ENCODE results near the gene NRIP2.

The NRIP2 gene

GRCh38 chr12:2860170-2860569 is 25.3 kb upstream of the NRIP2 start:
- Histone ChIP-seq H3K9ac (ENCODE audit: low read depth in 1 of 2, low read length in 2 of 2) (no peak overlapping the region), H3K27ac (ENCODE audit: low read depth, low read length) (no peak overlapping the region), H3K4me3 (ENCODE audit: low read depth in 1 of 2, low read length in 2 of 2) (no peak overlapping the region), H3K27me3 (ENCODE audit: control insufficient read depth in 1 of 2, insufficient read depth in 2 of 2, low read length in 2 of 2) (no peaks in the 10 kb centered on the region), H3K9me3 (ENCODE audit: control insufficient read depth in 1 of 2, low read length in 2 of 2) (no peaks in the 10 kb centered on the region), H3K36me3 (ENCODE audit: control insufficient read depth in 1 of 2, insufficient read depth in 2 of 2, low read length in 2 of 2) (peaks cover 11 to 33% of the 10 kb centered on the region in 2 donors), H3K4me1 (ENCODE audit: control insufficient read depth in 1 of 2, insufficient read depth in 2 of 2, low read length in 2 of 2) (peaks cover 20% of the 10 kb centered on the region in 2 donors)

- Histone ChIP-seq H3K9ac (ENCODE audit: low read depth in 1 of 2, low read length in 2 of 2) (no peak overlapping the region), H3K27me3 (ENCODE audit: control insufficient read depth in 1 of 2, insufficient read depth in 2 of 2, low read length in 2 of 2) (no peaks in the 10 kb centered on the region), H3K9me3 (ENCODE audit: control insufficient read depth in 1 of 2, low read length in 2 of 2) (no peaks in the 10 kb centered on the region), H3K36me3 (ENCODE audit: control insufficient read depth in 1 of 2, insufficient read depth in 2 of 2, low read length in 2 of 2) (peaks cover 11 to 22% of the 10 kb centered on the region in 2 donors), H3K4me3 (ENCODE audit: low read depth in 1 of 2, low read length in 2 of 2) (no peak overlapping the region), H3K4me1 (ENCODE audit: control insufficient read depth in 1 of 2, insufficient read depth in 2 of 2, low read length in 2 of 2) (peaks cover 28 to 30% of the 10 kb centered on the region in 2 donors), H3K27ac (ENCODE audit: low read depth, low read length) (no peak overlapping the region)
Measured at GRCh38 chr12:2858944-2859421, 24.1 kb upstream of the NRIP2 start.

GRCh38 chr12:2858334-2858733 is 23.5 kb upstream of the NRIP2 start:
- peaks cover 28 to 30% of the 10 kb centered on the region in 2 donors for H3K4me1 ChIP-seq (ENCODE audit: control insufficient read depth in 1 of 2, insufficient read depth in 2 of 2, low read length in 2 of 2)
- H3K27ac ChIP-seq (ENCODE audit: low read depth, low read length) = no peak overlapping the region

GRCh38 chr12:2857576-2857975 is 22.7 kb upstream of the NRIP2 start:
- Histone ChIP-seq H3K4me3 (ENCODE audit: low read depth in 1 of 2, low read length in 2 of 2) (no peak overlapping the region), H3K36me3 (ENCODE audit: control insufficient read depth in 1 of 2, insufficient read depth in 2 of 2, low read length in 2 of 2) (peaks cover 11 to 17% of the 10 kb centered on the region in 2 donors), H3K9ac (ENCODE audit: low read depth in 1 of 2, low read length in 2 of 2) (no peak overlapping the region), H3K9me3 (ENCODE audit: control insufficient read depth in 1 of 2, low read length in 2 of 2) (no peaks in the 10 kb centered on the region), H3K27me3 (ENCODE audit: control insufficient read depth in 1 of 2, insufficient read depth in 2 of 2, low read length in 2 of 2) (no peaks in the 10 kb centered on the region), H3K4me1 (ENCODE audit: control insufficient read depth in 1 of 2, insufficient read depth in 2 of 2, low read length in 2 of 2) (peaks cover 28 to 30% of the 10 kb centered on the region in 2 donors), H3K27ac (ENCODE audit: low read depth, low read length) (no peak overlapping the region)

More at GRCh38 chr12:2858334-2858733, 23.5 kb upstream of the NRIP2 start:
- Histone ChIP-seq H3K9me3 (ENCODE audit: control insufficient read depth in 1 of 2, low read length in 2 of 2) (no peaks in the 10 kb centered on the region), H3K9ac (ENCODE audit: low read depth in 1 of 2, low read length in 2 of 2) (no peak overlapping the region), H3K36me3 (ENCODE audit: control insufficient read depth in 1 of 2, insufficient read depth in 2 of 2, low read length in 2 of 2) (peaks cover 11 to 22% of the 10 kb centered on the region in 2 donors), H3K27me3 (ENCODE audit: control insufficient read depth in 1 of 2, insufficient read depth in 2 of 2, low read length in 2 of 2) (no peaks in the 10 kb centered on the region), H3K4me3 (ENCODE audit: low read depth in 1 of 2, low read length in 2 of 2) (no peak overlapping the region)

GRCh38 chr12:2857021-2857431 is 22.2 kb upstream of the NRIP2 start, which contains the start of gene TEX52:
Gene TEX52 (minus strand): TSS chr12:2857039. CDS start chr12:2857026, 13 bp downstream.
- Histone ChIP-seq H3K9me3 (ENCODE audit: control insufficient read depth in 1 of 2, low read length in 2 of 2) (no peaks in the 10 kb centered on the region), H3K36me3 (ENCODE audit: control insufficient read depth in 1 of 2, insufficient read depth in 2 of 2, low read length in 2 of 2) (peaks cover 11 to 17% of the 10 kb centered on the region in 2 donors), H3K9ac (ENCODE audit: low read depth in 1 of 2, low read length in 2 of 2) (no peak within 1 kb of the TSS), H3K27ac (ENCODE audit: low read depth, low read length) (no peak within 1 kb of the TSS), H3K4me1 (ENCODE audit: control insufficient read depth in 1 of 2, insufficient read depth in 2 of 2, low read length in 2 of 2) (peaks cover 28 to 30% of the 10 kb centered on the region in 2 donors), H3K27me3 (ENCODE audit: control insufficient read depth in 1 of 2, insufficient read depth in 2 of 2, low read length in 2 of 2) (no peaks in the 10 kb centered on the region), H3K4me3 (ENCODE audit: low read depth in 1 of 2, low read length in 2 of 2) (no peak within 1 kb of the TSS)

GRCh38 chr12:2856051-2856450 is 21.2 kb upstream of the NRIP2 start:
- Histone ChIP-seq H3K9ac (ENCODE audit: low read depth in 1 of 2, low read length in 2 of 2) (no peak overlapping the region), H3K9me3 (ENCODE audit: control insufficient read depth in 1 of 2, low read length in 2 of 2) (no peaks in the 10 kb centered on the region), H3K4me1 (ENCODE audit: control insufficient read depth in 1 of 2, insufficient read depth in 2 of 2, low read length in 2 of 2) (peaks cover 28 to 30% of the 10 kb centered on the region in 2 donors), H3K27ac (ENCODE audit: low read depth, low read length) (no peak overlapping the region), H3K27me3 (ENCODE audit: control insufficient read depth in 1 of 2, insufficient read depth in 2 of 2, low read length in 2 of 2) (no peaks in the 10 kb centered on the region), H3K4me3 (ENCODE audit: low read depth in 1 of 2, low read length in 2 of 2) (no peak overlapping the region), H3K36me3 (ENCODE audit: control insufficient read depth in 1 of 2, insufficient read depth in 2 of 2, low read length in 2 of 2) (peaks cover 11 to 17% of the 10 kb centered on the region in 2 donors)

GRCh38 chr12:2855546-2855945 is 20.7 kb upstream of the NRIP2 start:
- Histone ChIP-seq H3K9ac (ENCODE audit: low read depth in 1 of 2, low read length in 2 of 2) (no peak overlapping the region), H3K4me1 (ENCODE audit: control insufficient read depth in 1 of 2, insufficient read depth in 2 of 2, low read length in 2 of 2) (peaks cover 28 to 30% of the 10 kb centered on the region in 2 donors), H3K4me3 (ENCODE audit: low read depth in 1 of 2, low read length in 2 of 2) (no peak overlapping the region), H3K9me3 (ENCODE audit: control insufficient read depth in 1 of 2, low read length in 2 of 2) (no peaks in the 10 kb centered on the region), H3K36me3 (ENCODE audit: control insufficient read depth in 1 of 2, insufficient read depth in 2 of 2, low read length in 2 of 2) (peaks cover 11 to 17% of the 10 kb centered on the region in 2 donors), H3K27me3 (ENCODE audit: control insufficient read depth in 1 of 2, insufficient read depth in 2 of 2, low read length in 2 of 2) (no peaks in the 10 kb centered on the region), H3K27ac (ENCODE audit: low read depth, low read length) (no peak overlapping the region)

- Histone ChIP-seq H3K27me3 (ENCODE audit: control insufficient read depth in 1 of 2, insufficient read depth in 2 of 2, low read length in 2 of 2) (no peaks in the 10 kb centered on the region), H3K4me1 (ENCODE audit: control insufficient read depth in 1 of 2, insufficient read depth in 2 of 2, low read length in 2 of 2) (peaks cover 28 to 31% of the 10 kb centered on the region in 2 donors), H3K4me3 (ENCODE audit: low read depth in 1 of 2, low read length in 2 of 2) (peak overlapping the region in 1 of 2 donors; percentile 29), H3K36me3 (ENCODE audit: control insufficient read depth in 1 of 2, insufficient read depth in 2 of 2, low read length in 2 of 2) (peaks cover 11 to 17% of the 10 kb centered on the region in 2 donors), H3K27ac (ENCODE audit: low read depth, low read length) (peak overlapping the region; percentile 0), H3K9me3 (ENCODE audit: control insufficient read depth in 1 of 2, low read length in 2 of 2) (no peaks in the 10 kb centered on the region), H3K9ac (ENCODE audit: low read depth in 1 of 2, low read length in 2 of 2) (peak overlapping the region in 1 of 2 donors; percentile 49)
Measured at GRCh38 chr12:2854669-2855453, 20.0 kb upstream of the NRIP2 start.

GRCh38 chr12:2853626-2854025 is 18.8 kb upstream of the NRIP2 start:
- no peak overlapping the region for H3K4me3 ChIP-seq (ENCODE audit: low read depth in 1 of 2, low read length in 2 of 2)
- H3K9me3 ChIP-seq (ENCODE audit: control insufficient read depth in 1 of 2, low read length in 2 of 2) = no peaks in the 10 kb centered on the region
- peaks cover 32 to 40% of the 10 kb centered on the region in 2 donors for H3K4me1 ChIP-seq (ENCODE audit: control insufficient read depth in 1 of 2, insufficient read depth in 2 of 2, low read length in 2 of 2)
- no peaks in the 10 kb centered on the region for H3K27me3 ChIP-seq (ENCODE audit: control insufficient read depth in 1 of 2, insufficient read depth in 2 of 2, low read length in 2 of 2)
- H3K36me3 ChIP-seq (ENCODE audit: control insufficient read depth in 1 of 2, insufficient read depth in 2 of 2, low read length in 2 of 2) = peaks cover 5 to 12% of the 10 kb centered on the region in 2 donors
- H3K9ac ChIP-seq (ENCODE audit: low read depth in 1 of 2, low read length in 2 of 2) = no peak overlapping the region
- no peak overlapping the region for H3K27ac ChIP-seq (ENCODE audit: low read depth, low read length)

- H3K27me3 ChIP-seq (ENCODE audit: control insufficient read depth in 1 of 2, insufficient read depth in 2 of 2, low read length in 2 of 2) = no peaks in the 10 kb centered on the region
- no peak overlapping the region for H3K9ac ChIP-seq (ENCODE audit: low read depth in 1 of 2, low read length in 2 of 2)
Measured at GRCh38 chr12:2851931-2852330, 17.1 kb upstream of the NRIP2 start.

More at GRCh38 chr12:2851931-2852330, 17.1 kb upstream of the NRIP2 start:
- Histone ChIP-seq H3K4me3 (ENCODE audit: low read depth in 1 of 2, low read length in 2 of 2) (no peak overlapping the region), H3K27ac (ENCODE audit: low read depth, low read length) (no peak overlapping the region), H3K36me3 (ENCODE audit: control insufficient read depth in 1 of 2, insufficient read depth in 2 of 2, low read length in 2 of 2) (no peaks in the 10 kb centered on the region), H3K9me3 (ENCODE audit: control insufficient read depth in 1 of 2, low read length in 2 of 2) (no peaks in the 10 kb centered on the region), H3K4me1 (ENCODE audit: control insufficient read depth in 1 of 2, insufficient read depth in 2 of 2, low read length in 2 of 2) (peaks cover 22 to 31% of the 10 kb centered on the region in 2 donors)
